IMR-90 (cell line): ENCODE results near the gene CLDN6. TPM values are rescaled to one million over a fixed set of nuclear protein-coding genes. Genes with fewer than 3 reads are reported as not detected.

Source experiments
- ATAC-seq: fragments of 200-7000 bp; cut with Tn5 transposase; 2 replicates; pipeline ENCODE4 v1.9.1; 2020; ENCODE audit warnings: low read depth, mild to moderate bottlenecking, moderate library complexity
- BruUV-seq: library from RNA; stranded (reverse); fragments of 400-500 nt; replicated peaks from 2 replicates; lab custom pipeline; 2021; lab: Mats Ljungman, UMichigan
- CTCF ChIA-PET: fragments of 300-600 bp; formaldehyde crosslinking; extraction: SDS; loops from one replicate; lab custom pipeline; 2021; ENCODE audit warnings: antibody characterized with exemption; lab: Yijun Ruan, JAX
- POLR2A ChIA-PET: fragments of 300-600 bp; sonication (Branson Sonifier 250); formaldehyde crosslinking; loops from one replicate; lab custom pipeline; 2022; ENCODE audit warnings: antibody characterized with exemption; ENCODE audit not compliant: unreplicated experiment; lab: Charles Lee
- DNase-seq: peaks from one replicate; pipeline ENCODE4 v3.0.0; 2013
- H2AFZ ChIP-seq: replicated peaks from 2 replicates; pipeline ENCODE3; 2013; ENCODE audit warnings: low read length, mild to moderate bottlenecking; ENCODE audit not compliant: poor library complexity
- H2AK5ac ChIP-seq: 2 replicates; pipeline ENCODE4 v1.6.1; 2013; ENCODE audit warnings: low read depth, low read length, inconsistent platforms
- H2AK9ac ChIP-seq: replicated peaks from 2 replicates; pipeline ENCODE3; 2013; ENCODE audit warnings: mild to moderate bottlenecking, low read depth, low read length, moderate library complexity; ENCODE audit not compliant: poor library complexity
- H2BK120ac ChIP-seq: 2 replicates; pipeline ENCODE4 v1.6.1; 2013; ENCODE audit warnings: low read depth, low read length, inconsistent platforms
- H2BK15ac ChIP-seq: 3 replicates; pipeline ENCODE4 v1.6.1; 2013; ENCODE audit warnings: low read depth, low read length, inconsistent platforms
- H2BK20ac ChIP-seq: 2 replicates; pipeline ENCODE4 v1.6.1; 2013; ENCODE audit warnings: low read depth, mild to moderate bottlenecking, inconsistent platforms, low read length, moderate library complexity
- H2BK5ac ChIP-seq: 2 replicates; pipeline ENCODE4 v1.6.1; 2013; ENCODE audit warnings: mild to moderate bottlenecking, low read depth, low read length, inconsistent platforms; ENCODE audit not compliant: poor library complexity, severe bottlenecking
- H3K14ac ChIP-seq: replicated peaks from 2 replicates; pipeline ENCODE4 v1.6.1; 2013; ENCODE audit warnings: low read depth, low read length, inconsistent platforms
- H3K18ac ChIP-seq: 2 replicates; pipeline ENCODE4 v1.6.1; 2013; ENCODE audit warnings: low read depth, low read length, control low read depth
- H3K23ac ChIP-seq: 2 replicates; pipeline ENCODE4 v1.6.1; 2013; ENCODE audit warnings: low read depth, low read length, inconsistent platforms
- H3K27ac ChIP-seq: 2 replicates; pipeline ENCODE4 v1.5.1; 2013; ENCODE audit warnings: mild to moderate bottlenecking, control low read depth, low read length; ENCODE audit not compliant: insufficient read depth
- H3K27me3 ChIP-seq: 2 replicates; pipeline ENCODE4 v1.6.1; 2013; ENCODE audit warnings: low read length; ENCODE audit not compliant: control insufficient read depth, insufficient read depth
- H3K36me3 ChIP-seq: 2 replicates; pipeline ENCODE4 v1.6.1; 2013; ENCODE audit warnings: low read length, mixed read lengths; ENCODE audit not compliant: control insufficient read depth, insufficient read depth
- H3K4ac ChIP-seq: 2 replicates; pipeline ENCODE4 v1.6.1; 2013; ENCODE audit warnings: low read depth, low read length, inconsistent platforms
- H3K4me1 ChIP-seq: 2 replicates; pipeline ENCODE4 v1.6.1; 2013; ENCODE audit warnings: low read length, mixed read lengths; ENCODE audit not compliant: control insufficient read depth, insufficient read depth
- H3K4me2 ChIP-seq: 2 replicates; pipeline ENCODE4 v1.6.1; 2013; ENCODE audit warnings: low read depth, mild to moderate bottlenecking, control low read depth, low read length, moderate library complexity
- H3K4me3 ChIP-seq: 2 replicates; pipeline ENCODE4 v1.5.1; 2013; ENCODE audit warnings: low read depth, mild to moderate bottlenecking, control low read depth, low read length, moderate library complexity; ENCODE audit not compliant: insufficient read depth
- H3K56ac ChIP-seq: 2 replicates; pipeline ENCODE4 v1.6.1; 2013; ENCODE audit warnings: low read length, inconsistent platforms; ENCODE audit not compliant: insufficient read depth; ENCODE audit errors: extremely low read depth
- H3K79me1 ChIP-seq, 2 experiments: 2 replicates each; pipeline ENCODE4 v1.6.1; 2013; ENCODE audit warnings: low read length in 2 of 2, inconsistent platforms in 1 of 2, low read depth in 1 of 2
- H3K9ac ChIP-seq: 2 replicates; pipeline ENCODE4 v1.6.1; 2013; ENCODE audit warnings: low read depth, low read length, control low read depth
- H3K9me1 ChIP-seq: 2 replicates; pipeline ENCODE4 v1.6.1; 2013; ENCODE audit warnings: low read length, inconsistent platforms; ENCODE audit not compliant: insufficient read depth
- H3K9me3 ChIP-seq: 2 replicates; pipeline ENCODE4 v1.6.1; 2013; ENCODE audit warnings: low read length; ENCODE audit not compliant: control insufficient read depth, insufficient read depth
- H4K20me1 ChIP-seq: 2 replicates; pipeline ENCODE4 v1.6.1; 2013; ENCODE audit warnings: low read length, inconsistent platforms; ENCODE audit not compliant: insufficient read depth
- H4K5ac ChIP-seq: 2 replicates; pipeline ENCODE4 v1.6.1; 2013; ENCODE audit warnings: mild to moderate bottlenecking, low read depth, low read length, control low read depth
- H4K8ac ChIP-seq, 2 experiments: 2 replicates each; pipeline ENCODE4 v1.6.1; 2013; ENCODE audit warnings: low read depth in 2 of 2, low read length in 2 of 2, control low read depth in 1 of 2, inconsistent platforms in 1 of 2
- H4K91ac ChIP-seq: 2 replicates; pipeline ENCODE4 v1.6.1; 2013; ENCODE audit warnings: low read depth, low read length, inconsistent platforms; ENCODE audit not compliant: insufficient read depth
- BHLHE40 ChIP-seq: fragments of 150-350 bp; IDR thresholded peaks from 2 replicates; pipeline ENCODE4 v1.6.1; 2016; ENCODE audit warnings: mild to moderate bottlenecking, low read depth, low read length
- CEBPB ChIP-seq: IDR thresholded peaks from 2 replicates; pipeline ENCODE4 v1.6.1; 2012; ENCODE audit warnings: low read depth, low read length, improper control_type of control experiment
- CHD1 ChIP-seq: IDR thresholded peaks from 2 replicates; pipeline ENCODE4 v1.6.1; 2012; ENCODE audit warnings: low read depth, low read length, improper control_type of control experiment
- FOS ChIP-seq: fragments of 150-350 bp; IDR thresholded peaks from 2 replicates; pipeline ENCODE4 v1.6.1; 2016; ENCODE audit warnings: low read depth, low read length
- MAFK ChIP-seq: IDR thresholded peaks from 2 replicates; pipeline ENCODE4 v1.6.1; 2012; ENCODE audit warnings: low read depth, low read length, improper control_type of control experiment
- MAZ ChIP-seq: IDR thresholded peaks from 2 replicates; pipeline ENCODE4 v1.6.1; 2012; ENCODE audit warnings: low read depth, mild to moderate bottlenecking, low read length, improper control_type of control experiment, moderate library complexity, borderline replicate concordance
- NFE2L2 ChIP-seq: fragments of 150-350 bp; IDR thresholded peaks from 2 replicates; pipeline ENCODE4 v1.6.1; 2016; ENCODE audit warnings: low read depth, mild to moderate bottlenecking, low read length
- RAD21 ChIP-seq: IDR thresholded peaks from 2 replicates; pipeline ENCODE4 v1.6.1; 2012; ENCODE audit warnings: low read length, improper control_type of control experiment
- RCOR1 ChIP-seq: IDR thresholded peaks from 2 replicates; pipeline ENCODE4 v1.6.1; 2012; ENCODE audit warnings: mild to moderate bottlenecking, low read length, improper control_type of control experiment; ENCODE audit not compliant: insufficient replicate concordance
- RFX5 ChIP-seq: IDR thresholded peaks from 2 replicates; pipeline ENCODE4 v1.8.0; 2012; ENCODE audit warnings: low read depth, mild to moderate bottlenecking, low read length, moderate library complexity
- SMC3 ChIP-seq: fragments of 150-350 bp; IDR thresholded peaks from 2 replicates; pipeline ENCODE4 v1.6.1; 2016; ENCODE audit warnings: low read depth, mild to moderate bottlenecking, antibody characterized with exemption, low read length, moderate library complexity
- WGBS, 2 experiments: methylation state at CpG; one replicate each; pipeline versions ENCODE4 v1.1.5 to v1.1.7; 2013; ENCODE audit warnings: missing lambda C conversion rate in 2 of 2; ENCODE audit not compliant: insufficient read length in 1 of 2; ENCODE audit errors: extremely low coverage in 2 of 2; 5-methylcytosine and 5-hydroxymethylcytosine counted together
- dilution Hi-C: fragments of 300-500 bp; cut with HindIII; formaldehyde crosslinking; loops from one replicate; pipeline ENCODE4 v1.14.3; 2018; ENCODE audit warnings: low sequenced_read_pairs; ENCODE audit not compliant: unreplicated experiment
- in situ Hi-C: fragments of 300-500 bp; cut with MboI; formaldehyde crosslinking; loops from 3 replicates; pipeline ENCODE4 v1.14.3; 2019; ENCODE audit warnings: low sequenced_read_pairs, inconsistent platforms, mixed read lengths
- intact Hi-C: fragments of 100-400 bp; cut with micrococcal nuclease; formaldehyde crosslinking; loops from 2 replicates; pipeline ENCODE4 v1.10.0; 2022
- polyA plus RNA-seq, 3 experiments: library from polyadenylated mRNA; depleted of rRNA; stranded (reverse); fragments of >200 nt; gene quantifications; 2 replicates each; pipeline ENCODE4 v1.2.3, GENCODE V29; 2012; ENCODE audit warnings: low replicate concordance in 1 of 3
- total RNA-seq: library from RNA; depleted of rRNA; stranded (reverse); fragments of >200 nt; gene quantifications from 2 replicates; pipeline ENCODE4 v1.2.3, GENCODE V29; 2012
- TF ChIP-seq, protein P1 (sequence below): fragments of 150-350 bp; IDR thresholded peaks from 2 replicates; pipeline ENCODE4 v1.6.1; 2017; ENCODE audit warnings: mild to moderate bottlenecking, antibody characterized with exemption, low read length, low read depth
- TF ChIP-seq, protein P2 (sequence below): fragments of 150-350 bp; IDR thresholded peaks from 2 replicates; pipeline ENCODE4 v1.6.1; 2016; ENCODE audit warnings: low read depth, mild to moderate bottlenecking, low read length, moderate library complexity, borderline replicate concordance

The CLDN6 gene
- total and polyA plus RNA-seq, 2 of the 4 experiments (the other 2 are of a cell fraction): 0.14 TPM; not detected in 1

DNA sequence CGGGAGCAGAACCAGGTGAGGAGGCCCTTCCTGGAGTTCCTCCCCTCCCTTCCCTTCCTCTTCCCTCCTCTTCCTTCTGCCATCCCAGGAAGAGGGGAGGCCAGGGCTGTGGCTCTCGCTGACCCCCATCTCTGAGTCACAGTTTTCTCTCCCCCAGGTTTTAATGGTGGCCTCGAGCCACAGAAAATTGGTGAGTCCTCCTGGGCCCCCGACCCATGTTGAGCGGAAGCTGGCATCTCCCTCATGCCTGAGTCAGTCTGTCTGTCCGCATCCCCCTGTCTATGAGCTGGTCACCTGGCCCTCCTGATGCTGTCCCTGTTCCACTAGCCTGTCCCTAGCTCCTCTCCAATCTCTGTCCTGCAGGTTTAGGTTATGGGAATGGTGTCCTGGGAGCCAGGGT is 18.1 kb downstream of the CLDN6 start:
- Histone ChIP-seq H2BK5ac (no peak overlapping the region), H2AK5ac (no peak overlapping the region), H3K23ac (no peak overlapping the region), H3K4me1 (no peaks in the 10 kb centered on the region), H3K79me1 (no peaks in the 10 kb centered on the region), H2AFZ (no peak overlapping the region), H3K14ac (no peak overlapping the region), H4K5ac (no peak overlapping the region), H3K4ac (no peak overlapping the region), H2BK15ac (no peak overlapping the region), H4K20me1 (no peaks in the 10 kb centered on the region), H3K4me2 (no peak overlapping the region), H3K18ac (no peak overlapping the region), H4K8ac (no peak overlapping the region), H2AK9ac (no peak overlapping the region), H3K27me3 (peaks cover 52% of the 10 kb centered on the region), H3K4me3 (no peak overlapping the region), H3K56ac (no peak overlapping the region), H3K9ac (no peak overlapping the region), H3K36me3 (no peaks in the 10 kb centered on the region), H3K27ac (no peak overlapping the region), H3K9me1 (no peaks in the 10 kb centered on the region), H2BK120ac (no peak overlapping the region), H2BK20ac (no peak overlapping the region), H3K9me3 (no peaks in the 10 kb centered on the region), H4K91ac (no peak overlapping the region)
- in situ Hi-C loops (no loop called here), intact Hi-C loops (no loop called here), dilution Hi-C loops (no loop called here)
- ChIA-PET CTCF (no interaction called here), POLR2A (no interaction called here)
- 100% methylated on average over 1 of the region's 6 CpGs; no CpG with 5 or more reads in 1 of the 2 experiments for WGBS, 2 experiments
- TF ChIP-seq SMC3 (no peak), FOS (no peak), NFE2L2 (no peak), CHD1 (no peak), CEBPB (no peak), MAZ (no peak), RFX5 (no peak), BHLHE40 (no peak), RCOR1 (no peak), RAD21 (no peak), MAFK (no peak)
- TF ChIP-seq, protein P1, sequence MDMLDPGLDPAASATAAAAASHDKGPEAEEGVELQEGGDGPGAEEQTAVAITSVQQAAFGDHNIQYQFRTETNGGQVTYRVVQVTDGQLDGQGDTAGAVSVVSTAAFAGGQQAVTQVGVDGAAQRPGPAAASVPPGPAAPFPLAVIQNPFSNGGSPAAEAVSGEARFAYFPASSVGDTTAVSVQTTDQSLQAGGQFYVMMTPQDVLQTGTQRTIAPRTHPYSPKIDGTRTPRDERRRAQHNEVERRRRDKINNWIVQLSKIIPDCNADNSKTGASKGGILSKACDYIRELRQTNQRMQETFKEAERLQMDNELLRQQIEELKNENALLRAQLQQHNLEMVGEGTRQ: no peak
- TF ChIP-seq, protein P2, sequence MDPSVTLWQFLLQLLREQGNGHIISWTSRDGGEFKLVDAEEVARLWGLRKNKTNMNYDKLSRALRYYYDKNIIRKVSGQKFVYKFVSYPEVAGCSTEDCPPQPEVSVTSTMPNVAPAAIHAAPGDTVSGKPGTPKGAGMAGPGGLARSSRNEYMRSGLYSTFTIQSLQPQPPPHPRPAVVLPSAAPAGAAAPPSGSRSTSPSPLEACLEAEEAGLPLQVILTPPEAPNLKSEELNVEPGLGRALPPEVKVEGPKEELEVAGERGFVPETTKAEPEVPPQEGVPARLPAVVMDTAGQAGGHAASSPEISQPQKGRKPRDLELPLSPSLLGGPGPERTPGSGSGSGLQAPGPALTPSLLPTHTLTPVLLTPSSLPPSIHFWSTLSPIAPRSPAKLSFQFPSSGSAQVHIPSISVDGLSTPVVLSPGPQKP: no peak
- ATAC-seq (no peak), DNase-seq (no peak)
- no TSS peak for BruUV-seq
